GM18520 (cell line): ENCODE data around the gene FJX1.

ENCODE experiments used
- ATAC-seq: cut with Tn5 transposase; IDR thresholded peaks from one replicate; pipeline ENCODE4 v1.9.1; 2021; ENCODE audit not compliant: unreplicated experiment

Gene FJX1

GRCh38 chr11:35605706-35606105 lies 12.6 kb upstream of the FJX1 start:
- ATAC-seq, result no peak

GRCh38 chr11:35606206-35606605 lies 12.1 kb upstream of the FJX1 start:
- no peak for ATAC-seq

DNA sequence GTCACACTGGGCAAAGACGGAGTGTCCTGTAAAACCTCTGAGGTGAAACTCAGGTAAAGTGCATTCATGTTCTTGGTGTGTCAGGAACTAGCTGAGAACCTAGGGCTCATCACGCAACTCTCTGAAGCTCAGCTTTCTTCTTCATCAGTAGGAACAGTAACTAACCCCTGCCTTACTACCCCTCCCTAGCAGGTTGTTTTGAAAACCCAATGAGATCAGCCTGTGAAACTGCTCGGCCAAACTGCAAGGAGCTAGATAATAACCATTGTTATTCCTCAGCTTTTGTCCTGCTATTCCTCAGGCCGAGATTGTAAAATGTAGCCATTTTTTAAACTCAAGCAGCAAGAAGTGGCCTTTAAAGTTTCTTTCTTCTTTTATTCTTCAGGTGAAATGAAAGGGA lies 9.8 kb upstream of the FJX1 start:
- no peak for ATAC-seq

- ATAC-seq, result no peak
Observed at GRCh38 chr11:35609656-35610055, 8.6 kb upstream of the FJX1 start.

- ATAC-seq, result no peak
Observed at GRCh38 chr11:35610631-35611030, 7.6 kb upstream of the FJX1 start.

DNA sequence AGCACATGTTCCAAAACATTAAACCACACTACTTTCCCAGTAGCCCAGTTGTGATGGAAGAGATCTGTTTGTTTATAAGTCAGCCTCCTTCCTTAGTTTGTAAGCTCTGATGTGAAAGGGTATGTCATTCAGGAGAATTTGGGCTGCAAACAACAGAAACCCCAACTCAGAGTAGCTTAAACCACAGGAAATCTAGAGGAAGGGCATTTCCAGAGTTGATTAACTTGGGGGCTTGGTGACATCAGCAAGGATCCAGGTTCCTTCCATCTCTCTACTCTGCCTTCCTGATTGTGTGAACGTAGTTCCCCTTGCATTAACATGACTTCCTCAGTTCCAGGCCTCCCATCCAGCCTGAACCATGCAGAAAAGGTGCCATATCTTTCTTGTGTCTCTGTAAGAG lies 6.5 kb upstream of the FJX1 start:
- ATAC-seq, result no peak

DNA sequence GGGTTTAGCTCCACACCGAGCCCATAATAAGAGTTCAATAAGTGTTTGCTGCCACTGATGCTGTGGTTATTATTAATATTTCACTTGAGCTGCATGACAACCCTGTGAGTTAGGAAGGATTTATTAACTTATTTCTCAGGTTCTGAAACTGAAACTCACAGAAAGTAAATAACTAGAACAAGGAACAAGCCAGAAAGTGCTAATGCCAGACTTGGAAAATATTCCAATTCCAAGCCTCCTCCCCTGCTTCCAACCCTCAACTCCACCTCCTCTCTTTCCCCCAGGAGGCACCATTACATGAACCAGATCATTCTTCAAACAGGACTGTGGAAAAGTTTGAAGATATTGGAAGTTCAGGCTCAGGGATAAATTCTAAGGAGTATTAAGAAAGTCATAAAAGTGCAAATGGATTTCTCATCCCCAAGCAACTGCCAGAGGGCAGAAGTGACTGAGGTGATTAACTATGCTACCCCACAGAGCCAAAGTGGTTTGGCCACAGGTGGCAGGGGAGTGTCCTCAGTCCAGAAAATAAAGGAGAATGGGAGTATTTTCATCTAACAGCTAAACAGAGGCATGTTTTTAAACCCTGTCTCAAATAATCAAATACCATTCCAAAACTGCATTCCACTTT lies 3.2 kb upstream of the FJX1 start:
- ATAC-seq, result no peak

- ATAC-seq, result no peak
Observed at GRCh38 chr11:35615921-35616900, 2.0 kb upstream of the FJX1 start.

DNA sequence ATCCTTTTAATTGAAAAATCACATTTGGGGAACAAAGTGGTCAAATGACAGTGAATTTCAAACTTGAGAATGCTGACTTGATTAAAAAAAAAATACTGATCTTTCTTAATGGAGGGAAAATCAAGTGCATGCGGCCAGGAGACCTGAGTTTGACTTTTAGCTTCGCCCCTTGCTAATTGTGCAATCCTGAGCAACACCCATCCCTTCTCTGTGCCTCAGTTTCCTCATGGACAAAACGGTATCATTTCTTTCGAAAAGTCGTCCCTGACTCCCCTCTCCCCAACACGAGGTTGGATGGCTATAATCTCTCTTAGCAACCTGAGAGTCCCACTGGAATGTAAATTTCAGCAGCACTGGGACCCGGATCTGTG lies 959 bp upstream of the FJX1 start:
- no peak for ATAC-seq

- ATAC-seq, result no peak
Observed at GRCh38 chr11:35618497-35619115, 346 bp downstream of the FJX1 start.

DNA sequence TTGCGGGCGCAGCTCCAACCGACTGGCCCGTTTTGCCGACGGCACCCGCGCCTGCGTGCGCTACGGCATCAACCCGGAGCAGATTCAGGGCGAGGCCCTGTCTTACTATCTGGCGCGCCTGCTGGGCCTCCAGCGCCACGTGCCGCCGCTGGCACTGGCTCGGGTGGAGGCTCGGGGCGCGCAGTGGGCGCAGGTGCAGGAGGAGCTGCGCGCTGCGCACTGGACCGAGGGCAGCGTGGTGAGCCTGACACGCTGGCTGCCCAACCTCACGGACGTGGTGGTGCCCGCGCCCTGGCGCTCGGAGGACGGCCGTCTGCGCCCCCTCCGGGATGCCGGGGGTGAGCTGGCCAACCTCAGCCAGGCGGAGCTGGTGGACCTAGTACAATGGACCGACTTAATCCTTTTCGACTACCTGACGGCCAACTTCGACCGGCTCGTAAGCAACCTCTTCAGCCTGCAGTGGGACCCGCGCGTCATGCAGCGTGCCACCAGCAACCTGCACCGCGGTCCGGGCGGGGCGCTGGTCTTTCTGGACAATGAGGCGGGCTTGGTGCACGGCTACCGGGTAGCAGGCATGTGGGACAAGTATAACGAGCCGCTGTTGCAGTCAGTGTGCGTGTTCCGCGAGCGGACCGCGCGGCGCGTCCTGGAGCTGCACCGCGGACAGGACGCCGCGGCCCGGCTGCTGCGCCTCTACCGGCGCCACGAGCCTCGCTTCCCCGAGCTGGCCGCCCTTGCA lies 1.0 kb downstream of the FJX1 start:
- ATAC-seq, result no peak

GRCh38 chr11:35619855-35620640 lies 1.8 kb downstream of the FJX1 start:
- no peak for ATAC-seq

DNA sequence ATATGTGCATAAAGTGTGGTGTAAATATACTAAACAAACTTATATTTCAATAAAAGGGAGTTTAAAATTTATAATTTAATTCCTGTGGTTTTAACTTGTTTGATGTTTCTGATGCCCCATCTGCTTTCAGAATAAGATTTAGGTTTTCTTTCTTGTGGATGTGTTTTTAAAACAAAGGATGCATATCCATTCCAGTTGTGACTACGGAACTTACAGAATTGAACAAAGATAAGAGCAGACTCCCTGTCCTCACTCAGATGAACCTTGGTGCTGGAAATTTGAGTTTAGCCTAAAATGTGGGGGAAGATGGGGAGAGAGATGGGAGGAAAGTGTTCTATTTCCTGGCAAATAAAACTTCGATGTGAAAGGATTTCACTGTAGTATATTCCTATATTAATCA lies 2.5 kb downstream of the FJX1 start:
- no peak for ATAC-seq

GRCh38 chr11:35621620-35622019 lies 3.4 kb downstream of the FJX1 start:
- no peak for ATAC-seq

DNA sequence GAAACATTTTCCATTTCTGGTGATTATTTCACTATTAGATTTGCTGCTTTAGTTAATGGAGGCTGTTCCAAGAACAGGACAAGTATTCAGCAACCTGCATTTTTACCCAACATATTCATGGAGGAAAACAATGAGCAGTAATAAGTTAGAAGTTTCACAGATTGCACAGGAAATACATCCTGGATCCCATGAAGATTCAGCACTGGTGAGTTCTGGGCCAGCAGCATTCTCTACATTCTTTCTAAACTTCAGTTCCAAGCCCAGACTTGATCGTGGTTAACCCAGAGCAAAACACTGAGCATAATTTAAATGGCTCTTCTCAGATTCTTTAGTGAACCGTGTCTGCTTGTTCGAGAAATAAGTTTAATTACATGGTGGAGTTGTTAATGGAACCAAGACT lies 3.8 kb downstream of the FJX1 start:
- ATAC-seq, result no peak

- ATAC-seq, result no peak
Observed at GRCh38 chr11:35623621-35624168, 5.4 kb downstream of the FJX1 start.

GRCh38 chr11:35624316-35624715 lies 6.1 kb downstream of the FJX1 start:
- ATAC-seq, result no peak

- no peak for ATAC-seq
Observed at GRCh38 chr11:35624781-35625180, 6.5 kb downstream of the FJX1 start.

DNA sequence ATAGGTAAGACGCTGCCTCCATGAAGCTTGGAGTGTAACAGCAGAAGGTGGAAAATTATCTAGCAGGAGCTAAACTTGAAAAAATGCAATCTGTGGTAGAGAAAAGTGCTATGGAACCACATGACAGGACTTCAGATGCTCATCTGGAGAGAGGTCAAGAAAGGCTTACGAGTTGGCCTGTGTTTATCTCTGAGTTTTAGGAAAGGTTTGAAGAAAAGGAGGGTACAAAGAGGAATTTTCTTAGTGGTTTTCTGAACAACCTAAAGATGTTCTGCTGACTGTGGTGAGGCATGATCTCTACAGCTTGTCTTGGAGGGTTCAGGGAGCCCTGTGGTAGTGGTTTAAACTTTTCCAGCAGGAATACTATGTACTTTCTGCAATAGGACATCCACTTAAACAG lies 8.2 kb downstream of the FJX1 start:
- no peak for ATAC-seq

DNA sequence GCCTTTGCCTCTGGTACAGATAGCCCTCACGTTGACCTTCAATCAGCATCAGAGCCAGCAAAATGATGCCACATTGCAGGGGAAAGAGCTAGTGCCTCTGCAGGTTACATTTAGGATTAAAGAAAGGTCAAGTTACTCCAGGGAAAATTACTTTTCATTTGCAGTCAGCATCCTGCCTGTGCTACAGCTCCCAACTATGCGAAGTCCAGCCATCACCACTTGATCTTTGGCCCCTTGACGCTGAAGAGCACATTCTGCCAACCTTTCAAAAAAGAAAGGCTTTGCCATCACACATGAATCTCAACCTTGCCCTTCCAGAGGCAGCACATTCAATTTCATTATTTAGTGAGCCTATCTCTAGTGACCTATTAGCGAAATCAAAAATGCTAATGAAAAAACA lies 11.3 kb downstream of the FJX1 start:
- no peak for ATAC-seq
